ENCODE results near the gene METTL21C.

METTL21C gene

DNA sequence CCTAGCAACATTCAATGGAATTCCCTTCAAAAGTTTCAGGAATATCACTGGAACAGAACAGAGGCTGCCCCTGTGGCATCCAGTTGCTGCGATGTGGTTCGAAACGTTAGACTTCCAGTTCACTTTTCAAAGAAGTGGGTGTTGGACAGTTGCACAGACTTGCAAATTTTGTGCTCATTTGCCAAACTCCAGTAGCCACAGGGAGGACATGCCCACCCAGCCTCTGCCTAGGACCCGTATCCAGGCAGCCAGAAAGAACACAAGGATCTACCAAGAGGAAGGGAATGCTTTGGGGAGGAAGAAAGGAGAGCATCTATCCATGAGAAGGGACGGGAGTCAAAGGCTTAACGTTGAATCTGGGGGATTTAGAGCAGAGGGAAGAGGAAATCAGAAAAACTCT lies at the start of gene METTL21C:
TSS of gene METTL21C (minus strand) at position 108 of the 400 bp plus-strand sequence. CDS start 546 bp downstream, outside the sequence.
- no peak for DNase-seq

DNA sequence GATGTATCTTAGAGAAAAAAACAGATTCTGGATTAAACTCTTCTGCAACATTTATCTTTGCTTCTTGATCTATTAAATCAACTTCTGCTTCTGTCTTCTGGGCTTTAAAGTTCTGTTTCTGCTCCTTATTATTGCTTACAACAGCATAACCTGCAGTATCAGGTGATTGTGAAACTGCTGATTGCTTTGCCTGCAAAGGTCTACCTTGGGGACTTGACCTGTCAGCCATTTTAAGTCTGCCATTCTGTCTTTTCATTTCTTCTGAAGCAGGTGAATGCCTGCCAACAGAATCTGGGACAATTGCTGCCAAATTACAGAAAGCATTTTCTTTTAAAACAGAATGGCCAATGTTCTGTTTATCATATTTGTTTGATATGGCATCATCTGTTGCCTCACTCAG lies 47.7 kb upstream of the METTL21C start:
- no peak for DNase-seq

DNA sequence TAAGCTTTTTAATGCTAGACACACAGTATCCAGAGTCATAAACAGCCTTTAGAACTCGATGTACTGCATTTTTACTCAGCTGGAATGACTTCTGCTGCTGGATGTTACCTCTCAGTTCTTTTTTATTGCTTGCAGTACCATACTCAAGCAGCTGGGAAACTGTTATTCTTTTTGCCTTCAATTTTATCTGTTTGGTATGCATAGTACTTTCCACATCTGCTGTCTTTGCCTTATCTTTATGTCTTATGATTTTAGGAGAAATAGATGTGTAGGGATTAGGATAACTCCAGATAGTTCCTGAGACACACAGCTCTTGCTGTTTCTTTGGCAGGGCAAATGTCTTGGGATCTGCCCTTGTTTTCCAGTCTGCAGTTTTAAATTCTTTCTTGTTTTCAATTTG lies 47.3 kb upstream of the METTL21C start:
- DNase-seq = no peak

DNA sequence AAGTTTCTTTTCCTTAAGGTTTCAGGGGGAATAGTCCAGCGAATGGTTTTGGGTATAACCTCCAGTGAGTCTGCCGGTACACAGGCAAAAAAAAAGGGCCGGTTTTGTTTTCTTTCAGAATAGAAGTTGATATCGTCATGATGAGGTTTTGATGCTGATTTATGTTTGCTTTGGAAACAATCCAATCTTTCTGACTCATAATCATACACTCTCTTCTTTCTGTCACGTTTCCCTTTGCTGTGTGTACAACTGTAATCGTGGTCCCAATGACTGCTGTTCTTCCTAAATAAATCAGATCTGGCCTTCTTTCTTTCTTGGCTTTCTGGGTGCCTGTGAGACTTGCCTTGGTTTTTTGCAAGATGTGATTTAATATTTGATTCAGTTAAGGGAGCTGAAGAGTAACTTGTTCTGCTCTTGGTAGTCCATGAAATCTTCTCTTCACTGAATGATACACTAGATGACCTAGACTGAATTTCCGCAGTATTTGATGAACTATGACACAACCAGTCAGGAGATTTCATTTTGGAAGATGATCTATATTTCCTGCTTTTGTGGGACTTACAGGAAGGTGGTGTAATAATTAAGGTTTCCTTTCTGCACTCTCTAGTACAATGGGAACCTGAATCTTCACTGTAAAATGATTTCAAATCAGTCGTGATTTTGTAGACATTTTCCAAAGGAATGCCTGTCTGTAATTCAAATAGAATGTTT lies 34.9 kb upstream of the METTL21C start:
- DNase-seq = no peak

DNA sequence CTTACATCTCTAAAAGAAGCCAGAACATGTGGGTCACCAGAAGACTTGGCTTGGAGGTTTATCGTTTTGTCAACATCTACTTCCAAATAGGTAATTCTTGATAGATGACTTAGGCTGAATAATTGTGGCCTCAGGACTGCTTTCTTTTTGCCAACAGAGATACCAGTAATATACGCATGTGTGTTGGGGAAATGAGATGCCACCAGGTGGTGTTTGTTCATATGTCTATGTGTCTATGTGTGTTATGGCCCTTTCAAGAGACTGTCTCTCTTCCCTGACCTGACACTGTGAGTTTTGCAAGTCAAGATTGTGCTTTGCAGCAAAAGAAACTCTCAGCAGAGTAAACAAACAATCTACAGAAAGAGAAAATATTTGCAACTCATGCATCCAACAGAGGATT lies 31.6 kb upstream of the METTL21C start:
- DNase-seq = no peak

DNA sequence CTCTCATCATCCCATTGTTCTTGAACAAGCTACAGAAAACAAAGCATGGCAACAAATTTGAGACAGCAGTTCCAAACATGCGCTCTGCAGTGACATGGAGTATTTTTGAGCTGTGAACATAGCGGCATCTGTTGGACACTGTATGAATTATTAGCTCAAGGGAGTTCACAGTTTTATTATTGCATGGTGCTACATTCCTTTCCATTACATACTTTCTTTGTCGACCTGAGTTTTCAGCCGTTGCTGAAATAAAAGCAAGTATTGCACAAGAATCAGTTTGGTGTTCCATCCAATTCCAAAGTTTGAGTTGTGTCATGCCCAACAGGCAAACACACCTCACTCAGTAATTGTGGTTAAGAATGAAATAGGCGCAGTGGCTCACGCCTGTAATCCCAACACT lies 30.1 kb upstream of the METTL21C start:
- no peak for DNase-seq

DNA sequence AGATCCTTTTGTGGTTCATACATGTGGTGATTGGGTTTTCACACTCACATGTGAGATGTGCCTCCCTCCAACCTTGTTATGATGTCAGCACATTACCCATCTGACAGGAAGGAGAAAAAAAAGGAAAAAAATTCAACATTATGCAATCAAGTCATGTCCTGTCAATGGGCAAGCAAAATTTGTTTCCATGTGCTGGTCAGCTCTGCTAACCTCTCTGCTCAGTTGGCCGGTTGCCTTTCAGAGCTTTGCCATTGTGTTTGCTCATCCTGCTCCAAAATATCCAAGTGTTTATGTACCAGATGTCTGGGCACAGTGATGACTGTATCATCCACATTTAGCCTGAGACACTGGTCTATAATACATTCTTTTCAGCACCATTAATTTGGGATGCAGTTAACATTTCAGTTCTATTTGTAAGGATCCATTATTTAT lies 27.0 kb upstream of the METTL21C start:
- DNase-seq = no peak

DNA sequence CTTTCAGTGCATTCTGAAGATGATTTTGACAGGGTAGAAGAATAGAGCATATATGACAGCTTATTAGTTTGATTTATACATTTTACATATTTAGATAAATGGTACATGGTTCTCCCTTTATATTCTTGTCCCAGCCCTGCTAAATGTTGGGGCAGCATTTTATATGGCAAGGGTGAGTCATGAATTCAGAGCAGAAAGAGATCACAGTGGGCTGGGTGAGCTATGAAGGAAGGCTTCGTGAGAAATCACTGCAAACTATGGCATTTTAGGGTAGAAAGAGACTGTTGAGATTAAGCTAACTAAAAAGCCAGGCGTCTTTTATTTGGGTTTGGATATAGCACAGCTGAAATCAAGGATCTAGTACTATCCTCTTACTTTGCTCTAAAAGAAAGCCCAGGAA lies 23.9 kb upstream of the METTL21C start:
- no peak for DNase-seq

DNA sequence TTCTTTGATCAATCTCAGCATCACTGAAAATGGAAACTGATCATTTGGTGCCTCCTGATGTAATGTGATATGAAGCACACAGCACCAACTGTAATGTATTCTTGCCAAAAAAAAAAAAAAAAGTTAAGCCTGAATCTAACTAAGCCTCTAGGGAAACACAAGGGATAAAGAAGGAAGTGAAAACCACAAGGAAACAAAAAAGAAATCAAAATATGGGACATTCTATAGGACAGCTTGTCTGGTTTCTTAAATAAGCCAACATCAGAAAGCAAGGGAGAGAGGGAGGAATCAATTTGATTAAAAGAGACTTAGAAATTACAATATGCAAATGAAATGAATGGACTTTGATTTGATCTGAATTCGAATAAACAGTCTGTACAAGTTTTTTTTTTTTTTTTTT lies 20.6 kb upstream of the METTL21C start:
- DNase-seq = no peak

DNA sequence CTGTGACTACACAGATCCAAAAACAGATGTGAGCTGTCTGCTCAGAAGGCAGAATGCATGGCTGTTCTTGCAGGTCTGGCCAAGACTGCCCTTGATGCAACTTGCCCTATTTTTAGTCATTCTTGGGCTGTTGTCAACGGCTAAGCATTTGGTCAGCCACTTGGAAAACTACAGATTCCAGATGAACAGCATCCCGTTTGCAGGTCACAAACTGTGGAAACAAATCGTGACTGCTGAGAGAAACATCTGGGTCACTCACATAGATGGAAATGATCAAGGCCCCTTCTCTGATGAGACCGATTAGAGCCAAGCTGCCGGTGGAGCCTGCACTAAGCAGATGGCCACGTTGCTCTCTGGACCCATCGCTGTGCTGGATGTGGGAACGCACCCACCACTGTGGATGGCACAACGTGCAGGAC lies 15.4 kb upstream of the METTL21C start:
- DNase-seq = no peak

DNA sequence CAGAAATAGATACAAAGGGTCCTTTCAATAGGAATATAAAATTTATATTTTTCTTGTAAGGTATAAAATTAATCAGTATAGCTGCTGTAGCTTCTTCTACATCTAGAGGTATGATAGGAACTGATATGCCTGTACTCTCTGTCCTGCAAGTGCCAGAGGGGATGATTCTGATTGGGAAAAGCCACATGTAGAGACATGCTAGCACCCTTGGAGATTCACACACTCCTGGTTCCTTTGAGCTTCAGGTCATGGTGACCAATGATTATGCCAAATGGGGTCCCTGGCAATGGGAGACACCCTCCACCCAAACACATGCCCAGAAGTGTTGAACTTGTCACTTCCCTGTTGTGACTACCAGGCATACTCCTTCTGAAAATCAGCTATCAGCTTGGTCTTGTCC lies 14.7 kb upstream of the METTL21C start:
- no peak for DNase-seq

DNA sequence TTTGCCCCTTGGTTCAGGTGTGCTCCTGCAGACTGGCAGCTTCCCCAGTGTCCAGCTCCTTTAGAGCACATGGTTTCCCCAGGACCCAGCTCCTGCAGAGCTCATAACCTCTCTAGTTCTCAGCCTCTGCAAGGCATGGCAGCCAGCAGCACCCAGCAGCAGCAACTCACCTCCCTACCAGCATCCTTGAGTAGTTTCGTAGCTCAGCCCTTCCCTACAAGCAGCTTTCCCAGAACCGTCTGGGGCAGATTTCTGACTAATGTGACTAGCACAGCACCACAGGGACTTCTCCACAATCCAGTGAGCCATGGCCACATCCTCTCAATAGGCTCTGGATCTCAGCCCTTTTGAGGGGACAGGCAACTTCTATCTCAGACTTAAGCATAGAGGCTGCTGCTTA lies 14.1 kb upstream of the METTL21C start:
- DNase-seq = no peak

DNA sequence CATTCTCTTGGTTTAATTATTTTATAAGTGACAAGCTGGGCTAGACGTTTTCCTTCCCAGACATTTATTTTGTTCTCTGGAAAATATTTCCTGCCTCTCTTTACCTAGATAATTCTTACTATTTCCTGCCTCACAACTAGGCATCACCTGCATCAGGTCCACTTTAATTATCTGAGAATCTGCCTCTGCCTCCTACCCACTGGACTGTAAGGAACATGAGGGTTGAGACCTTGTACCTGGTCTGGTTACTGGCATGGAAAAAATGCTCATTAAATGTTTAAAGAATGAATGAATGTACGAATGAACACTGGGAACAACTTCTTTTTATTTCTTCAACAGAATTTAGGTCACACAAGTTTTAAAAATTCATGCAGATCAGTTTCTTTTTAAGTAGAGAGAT lies 13.4 kb upstream of the METTL21C start:
- no peak for DNase-seq

DNA sequence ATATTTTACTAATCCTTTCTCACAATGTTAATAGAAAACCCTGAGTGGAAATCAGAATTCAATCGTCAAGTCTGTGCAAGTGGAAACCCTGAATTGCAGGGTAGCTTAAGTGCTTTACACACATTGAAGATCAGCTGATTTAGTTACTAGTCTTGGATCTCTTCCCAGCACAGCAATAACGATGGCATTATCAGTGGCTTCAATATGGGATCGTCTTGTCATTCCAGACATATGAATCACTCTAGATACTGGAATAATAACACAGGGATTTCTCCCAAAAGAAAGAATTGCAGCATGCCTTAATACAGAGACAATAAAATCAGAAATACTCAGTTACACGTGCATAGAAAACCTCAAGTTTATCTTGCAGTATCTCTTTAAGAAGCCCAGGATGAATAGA lies 12.6 kb upstream of the METTL21C start:
- DNase-seq = no peak

DNA sequence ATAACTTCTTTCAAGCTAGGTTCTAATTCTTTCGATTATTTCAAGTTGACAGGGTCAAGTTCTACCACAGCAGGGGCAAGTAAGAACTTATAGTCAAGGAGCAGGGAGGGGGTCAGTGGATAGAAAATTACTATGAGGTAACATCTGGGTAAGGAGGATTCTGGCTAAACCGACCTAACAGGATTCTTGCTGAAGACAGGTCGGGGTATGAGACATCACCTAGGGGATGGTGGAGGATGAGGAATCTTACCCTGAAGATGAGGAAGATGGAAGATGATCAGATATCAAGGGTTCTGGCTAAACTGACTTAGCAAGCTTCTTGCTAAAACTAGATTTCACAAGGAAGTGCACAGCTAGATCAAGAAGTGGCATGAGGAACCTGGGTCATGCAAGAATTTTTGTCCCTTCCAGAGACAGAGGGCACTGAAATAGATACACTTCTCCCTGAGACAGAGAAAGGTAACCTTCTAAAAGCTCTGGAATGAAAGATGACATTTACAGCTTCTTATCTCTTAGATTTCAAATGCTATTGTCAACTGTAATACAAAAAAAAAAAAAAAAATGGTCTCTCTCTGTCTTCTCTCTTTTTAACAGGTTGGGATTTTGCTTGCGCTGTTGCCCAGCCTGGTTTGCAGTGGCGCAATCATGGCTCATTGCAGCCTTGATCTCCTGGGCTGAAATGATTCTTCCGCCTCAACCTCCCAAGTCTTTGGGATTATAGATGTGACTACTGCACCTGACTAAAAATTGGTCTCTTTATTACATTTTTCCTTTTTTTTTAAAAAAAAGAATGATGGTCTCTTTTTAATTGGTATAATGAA lies 9.6 kb upstream of the METTL21C start:
- no peak for DNase-seq

DNA sequence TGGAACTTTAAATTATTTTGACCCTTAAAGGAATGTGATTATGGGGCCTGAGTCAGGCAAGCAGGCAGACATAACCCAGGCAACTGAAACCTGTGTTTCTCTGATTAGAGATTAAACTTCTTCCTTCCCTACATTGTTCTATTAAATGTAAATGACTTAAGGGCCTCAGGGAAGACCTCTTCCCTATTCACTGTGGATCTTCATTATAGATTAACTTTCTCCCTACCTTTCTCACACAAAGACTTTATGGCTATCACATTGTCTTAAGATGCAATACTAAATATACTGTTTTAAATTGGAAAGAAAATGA lies 8.8 kb upstream of the METTL21C start:
- DNase-seq = no peak

DNA sequence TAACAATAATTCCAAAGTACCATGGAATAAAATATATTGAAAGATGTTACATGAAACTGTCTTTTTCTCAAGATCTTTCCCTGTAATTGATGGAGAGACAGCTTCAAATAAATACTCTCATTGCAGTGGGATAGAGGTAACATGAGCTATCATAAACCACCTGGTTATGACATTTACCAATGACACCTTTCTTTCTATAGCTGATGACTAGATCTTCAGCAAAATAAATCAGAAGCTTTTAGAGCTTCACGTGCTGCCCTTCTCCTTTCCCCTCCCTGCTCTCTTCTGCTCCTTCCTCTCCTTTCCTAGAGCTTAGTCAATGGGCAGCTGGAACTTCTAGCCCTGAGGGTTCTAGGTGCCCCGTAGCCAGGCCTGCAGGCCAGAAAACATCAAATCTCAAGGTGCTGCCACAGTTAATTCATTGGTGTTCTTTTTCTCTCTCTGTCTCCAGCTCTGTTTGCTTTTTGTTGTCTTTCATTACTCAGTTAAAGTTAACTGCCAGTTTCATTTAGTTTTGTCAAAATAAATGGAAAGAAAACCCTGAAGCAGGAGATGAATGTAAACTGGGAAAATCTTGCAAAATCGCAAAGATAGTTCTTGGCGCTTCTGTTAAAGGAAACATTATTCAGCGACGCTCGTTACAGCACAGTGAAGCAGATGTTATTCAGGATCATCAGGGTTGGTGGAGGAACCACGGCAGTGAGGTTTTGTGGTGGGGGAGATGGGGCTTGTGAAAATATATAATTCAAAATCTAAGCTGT lies 8.3 kb upstream of the METTL21C start:
- DNase-seq = no peak

DNA sequence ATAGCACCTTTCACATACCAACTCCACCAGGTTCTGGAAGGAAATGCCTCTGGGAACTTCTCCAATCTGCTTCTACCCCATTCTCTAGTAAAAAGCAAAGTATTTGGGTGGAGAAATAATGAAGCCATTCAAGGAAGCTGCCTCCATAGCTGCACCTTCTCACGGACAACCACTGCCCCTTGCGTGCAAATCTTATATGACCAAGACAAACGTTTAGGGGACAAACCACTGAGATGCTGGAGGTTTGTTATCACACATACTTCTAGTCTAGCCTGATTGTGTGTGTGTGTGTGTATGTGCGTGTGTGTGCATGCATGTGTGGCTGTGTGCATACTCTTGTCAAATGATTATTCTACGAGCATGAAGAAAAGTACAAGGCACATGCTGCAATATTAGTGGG lies 6.5 kb upstream of the METTL21C start:
- no peak for DNase-seq

DNA sequence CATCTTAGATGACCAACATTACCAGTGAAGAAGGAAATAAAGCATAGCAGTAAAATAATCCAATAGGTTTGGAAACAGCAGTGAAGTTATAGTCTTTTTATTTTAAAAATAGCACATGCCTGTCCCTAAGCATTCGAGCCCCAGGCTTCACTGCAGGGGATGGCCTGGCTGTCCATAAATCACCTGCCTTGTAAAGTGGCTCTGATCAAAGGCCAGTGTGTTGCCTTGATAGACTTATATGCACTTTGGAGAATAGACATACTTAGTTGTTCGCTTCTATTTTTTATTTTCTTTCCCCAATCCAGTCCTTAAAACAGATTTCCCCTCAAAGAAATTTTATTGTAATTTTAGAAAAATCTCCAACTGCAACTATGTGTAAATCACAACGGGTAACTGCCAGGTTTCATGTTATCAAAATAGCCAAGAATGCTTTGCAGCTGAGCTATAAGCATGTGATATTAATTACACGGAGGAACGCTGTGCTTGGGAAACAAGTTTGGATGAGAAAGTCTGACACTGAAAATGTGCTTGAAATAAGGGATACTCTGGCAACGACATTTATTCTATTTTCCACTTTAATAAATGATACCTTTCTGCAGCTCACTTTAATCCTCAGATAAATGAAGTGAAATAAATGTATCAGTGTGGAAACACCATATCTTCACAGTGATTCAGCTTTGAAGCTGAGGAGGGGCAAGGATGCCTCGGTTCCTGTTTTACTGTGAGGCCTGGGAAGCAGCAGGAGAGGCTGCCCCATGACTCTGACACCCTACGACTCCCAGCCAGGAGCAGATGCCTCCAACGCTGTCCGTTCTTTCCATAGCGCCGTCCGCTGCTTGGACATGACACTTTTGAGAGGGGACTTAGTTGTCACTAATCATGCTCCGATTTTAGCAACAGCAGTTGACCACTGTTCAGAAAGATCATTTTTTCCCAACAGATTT lies 5.5 kb upstream of the METTL21C start:
- no peak for DNase-seq

DNA sequence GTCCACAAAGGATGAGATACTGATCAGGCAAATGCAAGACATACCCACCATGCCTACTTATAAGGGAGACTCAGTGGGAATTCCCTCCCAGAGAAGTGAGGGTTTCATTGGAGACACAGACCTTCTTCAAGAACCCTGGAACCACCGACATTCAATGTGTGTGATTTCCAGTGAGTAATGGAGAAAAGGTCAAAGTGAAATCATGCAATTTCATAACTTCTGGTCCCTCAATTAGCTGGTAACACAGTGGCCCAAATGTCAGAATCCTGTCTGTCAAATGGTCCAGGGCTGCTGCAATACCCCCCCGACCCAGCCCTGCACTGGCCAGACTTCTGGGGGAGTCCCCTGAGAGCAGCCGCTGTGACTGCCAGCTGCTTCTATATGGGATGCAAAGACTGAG lies 4.7 kb upstream of the METTL21C start:
- DNase-seq = no peak

DNA sequence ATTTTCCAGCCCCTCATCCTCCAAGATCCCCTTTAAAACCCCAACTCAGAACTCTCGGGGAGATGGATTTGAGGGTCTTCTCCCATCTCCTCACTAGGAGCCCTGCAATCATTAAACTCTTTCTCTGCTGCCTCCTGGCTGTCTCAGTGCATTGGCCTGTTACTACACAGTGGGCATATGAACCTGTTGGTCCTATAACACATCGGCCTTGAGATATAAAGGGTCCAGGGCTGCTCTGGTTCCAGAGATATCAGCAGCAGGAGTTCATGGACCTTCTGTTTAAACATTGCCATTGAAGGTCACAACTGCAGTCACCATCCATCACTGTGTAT lies 3.8 kb upstream of the METTL21C start:
- DNase-seq = no peak

DNA sequence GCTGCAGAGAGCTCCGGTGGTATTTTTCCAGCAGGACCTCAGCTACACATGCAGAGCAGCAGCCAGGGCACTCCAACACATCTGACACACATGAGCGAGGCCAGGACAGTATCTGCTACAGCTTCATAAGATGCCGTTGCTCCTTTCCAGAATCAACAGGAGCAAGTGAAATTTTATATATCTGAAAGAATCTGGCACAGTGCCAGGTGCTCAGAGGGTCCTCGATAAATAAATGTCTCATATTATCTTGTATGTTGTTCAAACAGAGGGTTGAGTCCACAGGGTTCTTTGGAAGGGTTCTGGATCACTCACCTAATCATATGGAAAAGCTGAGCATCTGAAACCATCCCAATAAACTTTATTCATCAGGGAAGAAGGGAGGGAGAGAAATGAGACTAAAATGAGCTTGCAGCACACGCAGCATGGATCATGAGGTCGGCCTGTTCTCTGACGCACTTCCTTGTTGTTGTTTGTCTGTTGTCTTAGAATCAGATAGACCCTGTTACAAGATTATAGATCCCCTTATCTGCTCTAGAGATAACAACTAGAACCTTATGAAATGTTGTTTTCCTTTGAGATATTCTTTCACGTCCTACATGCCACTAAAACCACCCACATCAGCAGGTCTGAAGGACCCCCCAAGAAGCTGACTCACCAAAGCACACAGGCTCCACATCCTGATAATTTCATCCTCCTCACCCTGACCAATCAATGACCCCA lies 3.2 kb upstream of the METTL21C start:
- DNase-seq = no peak
